Measurements from ENCODE around the gene EPB41L5. TPM values are rescaled to one million over a fixed set of nuclear protein-coding genes. Genes with fewer than 3 reads are reported as not detected.
"Not testable (repeated sequence)": the region's sequence is repeated elsewhere in the genome, so short reads cannot be mapped to it uniquely, and the experiment has no call there.

EPB41L5 gene
- total RNA-seq, 1 donor from 2014 or later: 14.9 TPM

GRCh38 chr2:120149406-120149805, 136.5 kb downstream of the EPB41L5 start:
- no peak for DNase-seq (ENCODE audit: extremely low spot score, unreplicated experiment)
- TF ChIP-seq, protein P1, sequence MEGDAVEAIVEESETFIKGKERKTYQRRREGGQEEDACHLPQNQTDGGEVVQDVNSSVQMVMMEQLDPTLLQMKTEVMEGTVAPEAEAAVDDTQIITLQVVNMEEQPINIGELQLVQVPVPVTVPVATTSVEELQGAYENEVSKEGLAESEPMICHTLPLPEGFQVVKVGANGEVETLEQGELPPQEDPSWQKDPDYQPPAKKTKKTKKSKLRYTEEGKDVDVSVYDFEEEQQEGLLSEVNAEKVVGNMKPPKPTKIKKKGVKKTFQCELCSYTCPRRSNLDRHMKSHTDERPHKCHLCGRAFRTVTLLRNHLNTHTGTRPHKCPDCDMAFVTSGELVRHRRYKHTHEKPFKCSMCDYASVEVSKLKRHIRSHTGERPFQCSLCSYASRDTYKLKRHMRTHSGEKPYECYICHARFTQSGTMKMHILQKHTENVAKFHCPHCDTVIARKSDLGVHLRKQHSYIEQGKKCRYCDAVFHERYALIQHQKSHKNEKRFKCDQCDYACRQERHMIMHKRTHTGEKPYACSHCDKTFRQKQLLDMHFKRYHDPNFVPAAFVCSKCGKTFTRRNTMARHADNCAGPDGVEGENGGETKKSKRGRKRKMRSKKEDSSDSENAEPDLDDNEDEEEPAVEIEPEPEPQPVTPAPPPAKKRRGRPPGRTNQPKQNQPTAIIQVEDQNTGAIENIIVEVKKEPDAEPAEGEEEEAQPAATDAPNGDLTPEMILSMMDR (IDR thresholded peaks at IDR 0.05): no peak
- peaks cover 43% of the 10 kb centered on the region for H3K36me3 Mint-ChIP-seq (ENCODE audit: unreplicated experiment)
- no peak overlapping the region for H3K27ac Mint-ChIP-seq (ENCODE audit: unreplicated experiment)
- peaks cover 23% of the 10 kb centered on the region for H3K9me3 Mint-ChIP-seq (ENCODE audit: unreplicated experiment)
- H3K27me3 Mint-ChIP-seq (ENCODE audit: unreplicated experiment): no peaks in the 10 kb centered on the region
- H3K4me1 Mint-ChIP-seq (ENCODE audit: unreplicated experiment): no peaks in the 10 kb centered on the region
- H3K4me3 Mint-ChIP-seq (ENCODE audit: unreplicated experiment): no peak overlapping the region

DNA sequence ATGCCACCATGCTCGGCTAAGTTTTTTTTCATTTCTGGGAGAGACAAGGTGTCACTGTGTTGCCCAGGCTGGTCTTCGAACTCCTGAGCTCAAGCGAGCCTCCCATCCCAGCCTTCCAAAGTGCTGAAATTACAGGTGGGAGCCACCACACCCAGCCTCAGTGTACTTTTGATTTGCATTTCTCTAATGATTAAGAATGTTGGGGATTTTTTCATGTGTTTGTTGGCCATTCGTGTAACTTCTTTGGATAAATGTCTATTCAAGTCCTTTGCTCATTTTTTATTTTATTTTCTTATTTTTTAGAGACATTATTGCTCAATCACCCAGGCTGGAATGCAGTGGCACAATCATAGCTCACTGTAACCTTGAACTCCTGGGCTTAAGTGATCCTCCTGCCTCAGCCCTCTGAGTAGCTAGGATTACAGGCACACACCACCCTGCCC, 137.2 kb downstream of the EPB41L5 start:
- H3K27me3 Mint-ChIP-seq (ENCODE audit: unreplicated experiment): no peaks in the 10 kb centered on the region
- H3K9me3 Mint-ChIP-seq (ENCODE audit: unreplicated experiment): peaks cover 25% of the 10 kb centered on the region
- DNase-seq (ENCODE audit: extremely low spot score, unreplicated experiment): no peak
- H3K36me3 Mint-ChIP-seq (ENCODE audit: unreplicated experiment): peaks cover 44% of the 10 kb centered on the region
- TF ChIP-seq, protein P1 (IDR thresholded peaks at IDR 0.05): no peak
- no peak overlapping the region for H3K27ac Mint-ChIP-seq (ENCODE audit: unreplicated experiment)
- H3K4me1 Mint-ChIP-seq (ENCODE audit: unreplicated experiment): no peaks in the 10 kb centered on the region
- H3K4me3 Mint-ChIP-seq (ENCODE audit: unreplicated experiment): no peak overlapping the region

DNA sequence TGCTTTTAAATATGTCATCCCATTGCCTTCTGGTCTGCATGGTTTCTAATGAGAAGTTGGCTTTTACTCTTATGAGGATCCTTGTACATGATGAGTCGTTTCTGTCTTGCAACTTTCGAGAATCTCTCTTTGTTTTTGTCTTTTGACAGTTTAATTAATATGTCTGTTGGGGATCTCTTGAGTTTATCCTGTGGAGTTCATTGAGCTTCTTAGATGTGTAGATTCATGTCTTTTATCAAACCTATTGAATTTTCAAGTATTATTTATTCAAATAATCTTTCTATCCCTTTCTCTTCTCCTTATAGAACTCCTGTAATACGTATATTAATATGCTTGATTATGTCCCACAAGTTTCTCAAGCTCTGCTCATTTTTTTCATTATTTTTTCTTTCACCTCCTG, 142.4 kb downstream of the EPB41L5 start:
- TF ChIP-seq, protein P1 (IDR thresholded peaks at IDR 0.05): no peak
- Mint-ChIP-seq H3K36me3 (ENCODE audit: unreplicated experiment) (peaks cover 51% of the 10 kb centered on the region), H3K4me1 (ENCODE audit: unreplicated experiment) (no peaks in the 10 kb centered on the region), H3K4me3 (ENCODE audit: unreplicated experiment) (no peak overlapping the region), H3K9me3 (ENCODE audit: unreplicated experiment) (peaks cover 29% of the 10 kb centered on the region), H3K27ac (ENCODE audit: unreplicated experiment) (no peak overlapping the region), H3K27me3 (ENCODE audit: unreplicated experiment) (no peaks in the 10 kb centered on the region)
- DNase-seq (ENCODE audit: extremely low spot score, unreplicated experiment): no peak

- H3K4me1 Mint-ChIP-seq (ENCODE audit: unreplicated experiment); H3K4me3 Mint-ChIP-seq (ENCODE audit: unreplicated experiment); H3K27ac Mint-ChIP-seq (ENCODE audit: unreplicated experiment); DNase-seq (ENCODE audit: extremely low spot score, unreplicated experiment); H3K27me3 Mint-ChIP-seq (ENCODE audit: unreplicated experiment): not testable (repeated sequence)
- Mint-ChIP-seq H3K36me3 (ENCODE audit: unreplicated experiment) (peaks cover 31% of the 10 kb centered on the region), H3K9me3 (ENCODE audit: unreplicated experiment) (peaks cover 16% of the 10 kb centered on the region)
Measured at GRCh38 chr2:120158658-120159057, 145.8 kb downstream of the EPB41L5 start.

GRCh38 chr2:120161190-120161589, 148.3 kb downstream of the EPB41L5 start:
- Mint-ChIP-seq H3K9me3 (ENCODE audit: unreplicated experiment) (peaks cover 6% of the 10 kb centered on the region), H3K4me3 (ENCODE audit: unreplicated experiment) (no peak overlapping the region), H3K4me1 (ENCODE audit: unreplicated experiment) (no peaks in the 10 kb centered on the region), H3K27ac (ENCODE audit: unreplicated experiment) (no peak overlapping the region), H3K36me3 (ENCODE audit: unreplicated experiment) (peaks cover 16% of the 10 kb centered on the region), H3K27me3 (ENCODE audit: unreplicated experiment) (no peaks in the 10 kb centered on the region)
- DNase-seq (ENCODE audit: extremely low spot score, unreplicated experiment): no peak
- TF ChIP-seq, protein P1 (IDR thresholded peaks at IDR 0.05): no peak

GRCh38 chr2:120162716-120163115, 149.8 kb downstream of the EPB41L5 start:
- TF ChIP-seq, protein P1 (IDR thresholded peaks at IDR 0.05): no peak
- no peak overlapping the region for H3K4me3 Mint-ChIP-seq (ENCODE audit: unreplicated experiment)

More at GRCh38 chr2:120162716-120163115, 149.8 kb downstream of the EPB41L5 start:
- Mint-ChIP-seq H3K4me1 (ENCODE audit: unreplicated experiment) (no peaks in the 10 kb centered on the region), H3K27ac (ENCODE audit: unreplicated experiment) (no peak overlapping the region), H3K36me3 (ENCODE audit: unreplicated experiment) (peaks cover 6% of the 10 kb centered on the region), H3K9me3 (ENCODE audit: unreplicated experiment) (no peaks in the 10 kb centered on the region), H3K27me3 (ENCODE audit: unreplicated experiment) (no peaks in the 10 kb centered on the region)
- DNase-seq (ENCODE audit: extremely low spot score, unreplicated experiment): no peak
